BE2C (cell line): Measurements from ENCODE around the gene TNNI2.
A peak's percentile ranks its signal among the peaks of the same experiment; 100 is the strongest.

ENCODE experiments used
- DNase-seq: peaks from one replicate; pipeline ENCODE4 v3.0.0-alpha.2; 2020
- H3K27me3 ChIP-seq: fragments of 250-450 bp; sonication (Bioruptor Pico); 2 replicates; pipeline ENCODE4 v1.5.1; 2020; ENCODE audit warnings: mild to moderate bottlenecking
- H3K36me3 ChIP-seq: fragments of 250-450 bp; sonication (Bioruptor Pico); 2 replicates; pipeline ENCODE4 v1.5.1; 2020; ENCODE audit warnings: mild to moderate bottlenecking
- H3K4me1 ChIP-seq: fragments of 250-450 bp; sonication (Bioruptor Pico); 2 replicates; pipeline ENCODE4 v1.5.1; 2020
- H3K4me3 ChIP-seq: 2 replicates; pipeline ENCODE4 v1.5.1; 2011; ENCODE audit warnings: low read depth, low read length
- H3K9me3 ChIP-seq: fragments of 250-450 bp; sonication (Bioruptor Pico); 2 replicates; pipeline ENCODE4 v1.5.1; 2020
- CTCF ChIP-seq: IDR thresholded peaks from 2 replicates; pipeline ENCODE4 v1.5.1; 2012; ENCODE audit warnings: mild to moderate bottlenecking, low read depth, low read length

The TNNI2 gene

GRCh38 chr11:1834779-1835670 lies 3.8 kb upstream of the TNNI2 start, which contains the start of gene SYT8:
TSS of gene SYT8 (plus strand) at chr11:1834990. CDS start at chr11:1835106, 116 bp downstream.
- no peaks in the 10 kb centered on the region; the same call in 1 of the 2 replicates for H3K4me1 ChIP-seq
- no peaks in the 10 kb centered on the region for H3K36me3 ChIP-seq

GRCh38 chr11:1835671-1836010 lies 3.1 kb upstream of the TNNI2 start:
- TF ChIP-seq CTCF, result no peak
- no peaks in the 10 kb centered on the region; the same call in 1 of the 2 replicates for H3K4me1 ChIP-seq
- no peaks in the 10 kb centered on the region for H3K36me3 ChIP-seq
- no peak for DNase-seq
- no peaks in the 10 kb centered on the region for H3K9me3 ChIP-seq
- H3K4me3 ChIP-seq, result no peak overlapping the region
- H3K27me3 ChIP-seq, result no peaks in the 10 kb centered on the region

More at GRCh38 chr11:1834779-1835670, 3.8 kb upstream of the TNNI2 start, which contains the start of gene SYT8:
- no peak for TF ChIP-seq CTCF
- no peaks in the 10 kb centered on the region for H3K27me3 ChIP-seq
- no peak for DNase-seq
- no peak within 1 kb of the TSS for H3K4me3 ChIP-seq
- no peaks in the 10 kb centered on the region for H3K9me3 ChIP-seq

GRCh38 chr11:1836011-1836945 lies 2.5 kb upstream of the TNNI2 start:
- no peaks in the 10 kb centered on the region; the same call in 1 of the 2 replicates for H3K4me1 ChIP-seq

DNA sequence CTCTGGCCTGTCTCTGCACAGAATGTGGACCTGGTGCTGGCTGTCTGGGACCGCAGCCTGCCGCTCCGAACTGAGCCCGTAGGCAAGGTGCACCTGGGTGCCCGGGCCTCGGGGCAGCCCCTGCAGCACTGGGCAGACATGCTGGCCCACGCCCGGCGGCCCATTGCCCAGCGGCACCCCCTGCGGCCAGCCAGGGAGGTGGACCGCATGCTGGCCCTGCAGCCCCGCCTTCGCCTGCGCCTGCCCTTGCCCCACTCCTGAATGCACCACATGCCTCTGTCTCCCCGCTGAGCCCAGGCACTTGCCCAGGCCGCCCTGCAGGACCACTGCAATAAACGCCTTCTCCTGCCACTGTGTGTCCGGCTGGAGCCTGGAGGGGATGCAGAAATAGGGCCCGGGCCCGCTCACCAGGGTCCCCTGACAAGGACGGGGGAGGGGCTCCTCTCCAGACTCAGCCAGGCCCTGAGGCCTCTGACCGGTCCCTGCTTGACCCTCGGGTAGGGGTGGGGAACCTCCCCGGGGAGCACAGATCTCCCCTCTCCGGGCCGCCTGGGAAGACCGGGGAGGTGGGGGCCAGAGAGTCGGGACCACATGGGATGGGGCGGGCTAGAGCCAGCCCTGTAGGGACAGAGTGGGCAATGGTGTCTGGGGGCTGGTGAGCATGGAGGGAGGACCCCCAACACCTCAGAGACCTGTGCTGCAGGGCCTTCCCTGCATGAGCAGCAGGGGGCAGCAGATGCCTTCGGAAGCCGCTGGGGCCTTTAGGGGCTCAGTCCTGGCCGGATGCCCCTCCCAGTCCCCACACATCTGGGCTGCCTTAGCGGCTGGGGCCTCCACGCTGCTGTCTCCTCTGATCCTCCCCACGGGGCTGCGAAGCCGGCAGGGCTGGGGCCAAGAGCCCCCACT lies 1.4 kb upstream of the TNNI2 start:
- Histone ChIP-seq H3K4me1 (no peaks in the 10 kb centered on the region; the same call in 1 of the 2 replicates), H3K36me3 (no peaks in the 10 kb centered on the region), H3K27me3 (no peaks in the 10 kb centered on the region), H3K4me3 (no peak overlapping the region), H3K9me3 (no peaks in the 10 kb centered on the region)
- peak; percentile 78 for DNase-seq
- peak; percentile 70 for TF ChIP-seq CTCF

More at GRCh38 chr11:1836011-1836945, 2.5 kb upstream of the TNNI2 start:
- TF ChIP-seq CTCF, result no peak
- no peak overlapping the region for H3K4me3 ChIP-seq
- no peaks in the 10 kb centered on the region for H3K9me3 ChIP-seq
- no peaks in the 10 kb centered on the region for H3K36me3 ChIP-seq
- H3K27me3 ChIP-seq, result no peaks in the 10 kb centered on the region
- DNase-seq, result no peak

- H3K27me3 ChIP-seq, result no peaks in the 10 kb centered on the region
- H3K36me3 ChIP-seq, result no peaks in the 10 kb centered on the region
- TF ChIP-seq CTCF, result no peak
- H3K4me1 ChIP-seq, result no peaks in the 10 kb centered on the region; the same call in 1 of the 2 replicates
- H3K9me3 ChIP-seq, result no peaks in the 10 kb centered on the region
- no peak for DNase-seq
- H3K4me3 ChIP-seq, result no peak overlapping the region
These were observed 730 bp upstream of the TNNI2 start for GRCh38 chr11:1838077-1838425.
